ENCODE measurements around the gene MDFIC2.

DNA sequence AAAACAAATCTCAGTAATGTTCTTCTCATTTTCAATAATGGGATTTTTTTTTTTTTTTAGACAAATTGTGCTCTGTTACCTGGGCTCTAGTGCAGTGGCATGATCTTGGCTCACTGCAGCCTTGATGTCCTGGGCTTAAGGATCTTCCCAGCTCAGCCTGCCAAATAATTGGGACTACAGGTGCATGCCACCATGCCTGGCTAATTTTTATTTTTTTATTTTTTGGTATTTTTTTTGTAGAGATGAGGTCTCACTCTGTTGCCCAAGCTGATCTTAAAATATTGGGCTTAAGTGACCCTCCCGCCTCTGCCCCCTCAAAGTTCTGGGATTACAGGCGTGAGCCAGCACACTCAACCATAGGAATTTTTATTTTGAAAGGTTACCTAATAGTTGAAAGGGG, 126.2 kb downstream of the MDFIC2 start:
- TF ChIP-seq, protein P1, sequence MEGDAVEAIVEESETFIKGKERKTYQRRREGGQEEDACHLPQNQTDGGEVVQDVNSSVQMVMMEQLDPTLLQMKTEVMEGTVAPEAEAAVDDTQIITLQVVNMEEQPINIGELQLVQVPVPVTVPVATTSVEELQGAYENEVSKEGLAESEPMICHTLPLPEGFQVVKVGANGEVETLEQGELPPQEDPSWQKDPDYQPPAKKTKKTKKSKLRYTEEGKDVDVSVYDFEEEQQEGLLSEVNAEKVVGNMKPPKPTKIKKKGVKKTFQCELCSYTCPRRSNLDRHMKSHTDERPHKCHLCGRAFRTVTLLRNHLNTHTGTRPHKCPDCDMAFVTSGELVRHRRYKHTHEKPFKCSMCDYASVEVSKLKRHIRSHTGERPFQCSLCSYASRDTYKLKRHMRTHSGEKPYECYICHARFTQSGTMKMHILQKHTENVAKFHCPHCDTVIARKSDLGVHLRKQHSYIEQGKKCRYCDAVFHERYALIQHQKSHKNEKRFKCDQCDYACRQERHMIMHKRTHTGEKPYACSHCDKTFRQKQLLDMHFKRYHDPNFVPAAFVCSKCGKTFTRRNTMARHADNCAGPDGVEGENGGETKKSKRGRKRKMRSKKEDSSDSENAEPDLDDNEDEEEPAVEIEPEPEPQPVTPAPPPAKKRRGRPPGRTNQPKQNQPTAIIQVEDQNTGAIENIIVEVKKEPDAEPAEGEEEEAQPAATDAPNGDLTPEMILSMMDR (IDR thresholded peaks at IDR 0.05; ENCODE audit: insufficient read depth, low read length, poor library complexity, severe bottlenecking), result no peak
- no peak for TF ChIP-seq EZH2phosphoT487 (conservative IDR thresholded peaks at IDR 0.05; ENCODE audit: low read length)

Measured in SU-DHL-6 (cell line).